Upper lobe of right lung (tissue), 1 donor: ENCODE results near the gene SMTNL2. TPM values are rescaled to one million over a fixed set of nuclear protein-coding genes. Genes with fewer than 3 reads are reported as not detected.

Experiments used
- ATAC-seq: fragments of 200-7000 bp; cut with Tn5 transposase; one replicate; pipeline ENCODE4 v1.9.1; 2020; ENCODE audit warnings: mild to moderate bottlenecking, moderate library complexity
- DNase-seq: peaks from one replicate; pipeline ENCODE4 v3.0.0-alpha.2; 2020
- H3K27ac ChIP-seq: fragments of 200-600 bp; one replicate; pipeline ENCODE4 v1.8.0; 2022
- H3K27me3 ChIP-seq: fragments of 200-600 bp; one replicate; pipeline ENCODE4 v1.8.0; 2022; ENCODE audit warnings: mild to moderate bottlenecking
- H3K36me3 ChIP-seq: fragments of 200-600 bp; one replicate; pipeline ENCODE4 v1.8.0; 2022
- H3K4me1 ChIP-seq: fragments of 200-600 bp; one replicate; pipeline ENCODE4 v1.8.0; 2022
- H3K4me3 ChIP-seq: fragments of 200-600 bp; one replicate; pipeline ENCODE4 v1.8.0; 2022; ENCODE audit warnings: mild to moderate bottlenecking
- H3K9me3 ChIP-seq: fragments of 200-600 bp; one replicate; pipeline ENCODE4 v1.8.0; 2022
- CTCF ChIP-seq: fragments of 200-600 bp; IDR thresholded peaks from one replicate; pipeline ENCODE4 v1.8.0; 2022; ENCODE audit warnings: antibody characterized with exemption
- intact Hi-C: fragments of 100-400 bp; cut with DNase I; formaldehyde crosslinking; loops from one replicate; pipeline ENCODE4 v1.11.0; 2022
- total RNA-seq: library from RNA; stranded (reverse); fragmentation: NEBNext Ultra II Directional; extraction: Animal tissue kit (Norgen Biotek cat#: 25700); gene quantifications from one replicate; pipeline ENCODE4 v1.2.1, GENCODE V29; 2021
- donor health status: DM: no; HTN: yes; CAD: no; lungs with severe emphysema.

SMTNL2 gene
- total RNA-seq, 1 donor from 2014 or later, result 2.7 TPM

- TF ChIP-seq CTCF, result no peak
- Histone ChIP-seq H3K27me3 (no peaks in the 10 kb centered on the region), H3K36me3 (peaks cover 81% of the 10 kb centered on the region), H3K4me1 (peaks cover 8% of the 10 kb centered on the region), H3K27ac (no peak overlapping the region), H3K9me3 (no peaks in the 10 kb centered on the region), H3K4me3 (no peak overlapping the region)
- DNase-seq (no peak), ATAC-seq (no peak)
- intact Hi-C loops, result loop anchor here (10.0 kb wide), 1 partner anchor 120 kb away; no protein-coding TSS in a partner anchor
Measured at GRCh38 chr17:4544135-4544950, 40.0 kb upstream of the SMTNL2 start.

DNA sequence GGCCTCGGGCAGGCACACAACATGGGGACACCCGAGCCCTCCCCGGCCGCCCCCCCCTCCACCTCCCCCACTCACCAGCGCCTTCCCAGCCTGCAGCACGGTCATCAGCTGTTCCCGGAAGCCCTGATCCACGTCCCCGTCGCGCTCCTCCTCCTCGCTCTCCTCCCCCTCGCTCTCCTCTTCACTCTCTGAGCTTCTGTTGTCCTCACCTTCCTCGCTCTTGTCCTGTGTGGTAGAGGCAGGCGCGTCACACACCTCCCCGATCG is 39.4 kb upstream of the SMTNL2 start:
- Histone ChIP-seq H3K4me3 (no peak overlapping the region), H3K9me3 (no peaks in the 10 kb centered on the region), H3K4me1 (peaks cover 8% of the 10 kb centered on the region), H3K27me3 (no peaks in the 10 kb centered on the region), H3K36me3 (peaks cover 82% of the 10 kb centered on the region), H3K27ac (no peak overlapping the region)
- intact Hi-C loops, result loop anchor here (10.0 kb wide), 1 partner anchor 120 kb away; no protein-coding TSS in a partner anchor
- ATAC-seq (no peak), DNase-seq (no peak)
- TF ChIP-seq CTCF, result no peak

DNA sequence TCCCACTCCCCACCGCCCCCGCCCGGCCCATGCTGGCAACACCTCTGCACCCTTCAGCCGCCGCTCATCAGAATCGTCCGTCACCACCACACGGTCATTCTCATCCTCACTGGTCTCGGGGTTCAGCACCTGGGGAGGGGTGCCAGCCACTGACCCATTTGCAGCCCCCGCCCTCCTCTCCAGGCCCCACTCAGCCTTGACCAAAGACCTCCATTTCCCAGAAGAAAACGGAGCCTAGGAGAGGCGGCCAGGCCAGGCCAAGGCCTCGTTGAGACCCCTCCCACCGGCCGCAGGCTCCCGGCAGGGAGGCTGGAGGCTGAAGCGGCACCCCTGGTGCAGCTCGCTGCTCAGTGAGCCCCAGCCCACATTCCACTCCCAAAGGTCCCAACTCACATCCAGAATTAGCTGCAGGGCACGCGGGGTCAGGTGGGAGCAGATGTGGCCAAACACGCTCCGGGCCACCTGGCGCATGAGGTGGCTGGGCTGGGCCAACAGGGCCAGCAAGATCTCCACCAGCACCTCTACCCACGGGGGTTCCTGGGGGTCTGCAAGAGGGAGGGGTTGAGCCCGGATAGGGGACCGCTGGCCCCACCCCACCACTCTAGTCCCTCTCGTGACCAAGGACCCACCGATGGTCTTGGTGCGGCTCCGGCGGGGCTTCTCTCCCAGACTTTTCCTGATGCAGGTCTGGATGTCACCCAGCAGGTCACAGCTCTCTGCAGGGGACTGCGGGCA is 38.9 kb upstream of the SMTNL2 start:
- no peak for ATAC-seq
- H3K9me3 ChIP-seq, result no peaks in the 10 kb centered on the region
- no peak for TF ChIP-seq CTCF
- peaks cover 8% of the 10 kb centered on the region for H3K4me1 ChIP-seq
- no peak overlapping the region for H3K27ac ChIP-seq
- no peak for DNase-seq
- intact Hi-C loops, result loop anchor here (10.0 kb wide), 1 partner anchor 121 kb away; no protein-coding TSS in a partner anchor
- no peaks in the 10 kb centered on the region for H3K27me3 ChIP-seq
- no peak overlapping the region for H3K4me3 ChIP-seq
- peaks cover 87% of the 10 kb centered on the region for H3K36me3 ChIP-seq

GRCh38 chr17:4547118-4547906 is 37.0 kb upstream of the SMTNL2 start:
- ATAC-seq (no peak), DNase-seq (no peak)
- Histone ChIP-seq H3K27me3 (no peaks in the 10 kb centered on the region), H3K36me3 (peaks cover 93% of the 10 kb centered on the region), H3K4me3 (no peak overlapping the region), H3K27ac (no peak overlapping the region), H3K9me3 (no peaks in the 10 kb centered on the region), H3K4me1 (no peaks in the 10 kb centered on the region)
- no peak for TF ChIP-seq CTCF
- intact Hi-C loops, result loop anchor here (10.0 kb wide), 1 partner anchor 123 kb away; no protein-coding TSS in a partner anchor

- H3K4me1 ChIP-seq, result no peaks in the 10 kb centered on the region
- no peak for DNase-seq
- no peak for ATAC-seq
- no peaks in the 10 kb centered on the region for H3K27me3 ChIP-seq
- H3K9me3 ChIP-seq, result no peaks in the 10 kb centered on the region
- H3K36me3 ChIP-seq, result peaks cover 93% of the 10 kb centered on the region
- H3K4me3 ChIP-seq, result no peak overlapping the region
- intact Hi-C loops, result loop anchor here (10.0 kb wide), 1 partner anchor 123 kb away; no protein-coding TSS in a partner anchor
- TF ChIP-seq CTCF, result no peak
- no peak overlapping the region for H3K27ac ChIP-seq
Measured at GRCh38 chr17:4548061-4548461, 36.3 kb upstream of the SMTNL2 start.
